Epithelial cell of proximal tubule (primary cell): ENCODE measurements around the gene RIPOR3. TPM values are rescaled to one million over a fixed set of nuclear protein-coding genes. Genes with fewer than 3 reads are reported as not detected.
"Not testable (repeated sequence)": the region's sequence is repeated elsewhere in the genome, so short reads cannot be mapped to it uniquely, and the experiment has no call there.

Source experiments
- DNase-seq: peaks from one replicate; pipeline ENCODE4 v3.0.0-alpha.2; 2011; ENCODE audit warnings: low read depth
- H3K4me3 ChIP-seq: 2 replicates; pipeline ENCODE4 v1.5.1; 2011; ENCODE audit warnings: low read depth, mild to moderate bottlenecking, low read length
- total RNA-seq: library from RNA; depleted of rRNA; stranded (reverse); fragments of >200 nt; gene quantifications from 2 replicates; pipeline ENCODE4 v1.2.3, GENCODE V29; 2015
- TF ChIP-seq, protein P1 (sequence below): conservative IDR thresholded peaks from 2 replicates; pipeline ENCODE4 v1.5.1; 2012; ENCODE audit warnings: low read depth, mild to moderate bottlenecking, low read length

Gene RIPOR3
- total RNA-seq, 1 donor from 2014 or later = 1.8 TPM

DNA sequence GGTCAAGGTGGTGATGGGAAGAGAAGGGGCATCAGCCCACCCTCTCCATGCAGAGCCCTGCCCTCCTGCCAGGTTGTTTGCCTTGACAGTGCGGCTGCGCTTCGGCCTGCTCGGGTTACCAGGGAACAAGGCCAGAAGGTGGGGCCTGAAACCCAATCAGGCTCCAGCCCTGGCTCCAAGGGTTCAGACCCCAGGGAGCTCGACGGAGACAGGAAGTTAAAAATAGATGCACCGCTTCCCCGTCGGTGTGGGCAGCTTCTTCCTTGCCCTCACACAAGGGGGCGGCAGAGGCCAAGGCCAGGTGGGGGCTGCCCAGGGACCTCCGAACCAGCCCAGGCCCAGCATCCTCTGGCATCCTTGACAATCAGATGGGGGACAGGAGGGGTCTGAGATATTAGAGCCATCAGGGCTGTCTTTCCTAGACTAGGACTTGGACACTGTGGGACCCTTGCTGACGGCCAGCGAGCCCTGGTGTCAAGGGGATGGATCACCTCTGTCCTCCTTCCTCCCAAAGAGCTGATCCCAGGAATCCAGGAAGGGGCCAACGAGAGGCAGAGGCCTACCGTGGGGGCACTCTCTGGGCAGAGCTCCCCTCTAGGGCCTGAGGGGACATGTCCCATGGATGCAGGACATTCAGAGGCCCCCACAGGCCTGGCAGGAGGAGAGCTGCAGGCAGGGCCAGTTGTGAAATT, 65.2 kb downstream of the RIPOR3 start:
- no peak overlapping the region for H3K4me3 ChIP-seq
- TF ChIP-seq, protein P1, sequence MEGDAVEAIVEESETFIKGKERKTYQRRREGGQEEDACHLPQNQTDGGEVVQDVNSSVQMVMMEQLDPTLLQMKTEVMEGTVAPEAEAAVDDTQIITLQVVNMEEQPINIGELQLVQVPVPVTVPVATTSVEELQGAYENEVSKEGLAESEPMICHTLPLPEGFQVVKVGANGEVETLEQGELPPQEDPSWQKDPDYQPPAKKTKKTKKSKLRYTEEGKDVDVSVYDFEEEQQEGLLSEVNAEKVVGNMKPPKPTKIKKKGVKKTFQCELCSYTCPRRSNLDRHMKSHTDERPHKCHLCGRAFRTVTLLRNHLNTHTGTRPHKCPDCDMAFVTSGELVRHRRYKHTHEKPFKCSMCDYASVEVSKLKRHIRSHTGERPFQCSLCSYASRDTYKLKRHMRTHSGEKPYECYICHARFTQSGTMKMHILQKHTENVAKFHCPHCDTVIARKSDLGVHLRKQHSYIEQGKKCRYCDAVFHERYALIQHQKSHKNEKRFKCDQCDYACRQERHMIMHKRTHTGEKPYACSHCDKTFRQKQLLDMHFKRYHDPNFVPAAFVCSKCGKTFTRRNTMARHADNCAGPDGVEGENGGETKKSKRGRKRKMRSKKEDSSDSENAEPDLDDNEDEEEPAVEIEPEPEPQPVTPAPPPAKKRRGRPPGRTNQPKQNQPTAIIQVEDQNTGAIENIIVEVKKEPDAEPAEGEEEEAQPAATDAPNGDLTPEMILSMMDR = peak; percentile 63
- no peak for DNase-seq

- no peak overlapping the region for H3K4me3 ChIP-seq
- DNase-seq = no peak
- TF ChIP-seq, protein P1 = no peak
Measured at GRCh38 chr20:50624351-50625016, 66.9 kb downstream of the RIPOR3 start.

DNA sequence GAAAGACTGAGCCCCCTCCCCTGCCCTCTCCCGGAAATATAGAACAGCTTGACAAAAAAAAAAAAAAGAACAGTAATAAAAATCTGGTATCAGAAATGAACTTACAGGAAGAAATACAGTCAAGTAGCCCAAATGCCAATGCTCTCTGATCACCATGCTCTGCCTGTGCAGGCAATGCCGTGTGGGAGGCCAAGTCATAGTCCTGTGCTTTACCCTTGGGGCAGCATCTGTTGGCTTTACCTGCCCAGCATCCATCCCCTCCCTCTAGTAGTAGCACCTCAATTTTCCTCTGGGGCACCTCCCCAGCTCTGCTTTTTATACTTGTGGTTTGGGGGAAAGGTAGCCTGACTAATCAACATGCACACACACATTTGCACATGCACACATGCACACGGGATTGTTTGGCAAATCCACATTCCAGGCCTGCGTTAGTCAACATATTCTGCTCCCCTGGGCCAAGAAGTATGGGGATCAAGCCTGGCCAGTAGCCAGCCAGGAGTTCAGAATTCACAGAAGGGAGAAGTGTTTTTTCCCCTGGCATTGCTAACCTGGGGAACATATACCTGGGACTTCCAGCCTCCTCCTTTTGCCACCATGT, 70.2 kb downstream of the RIPOR3 start:
- TF ChIP-seq, protein P1 = no peak
- DNase-seq = no peak
- H3K4me3 ChIP-seq = no peak overlapping the region

- H3K4me3 ChIP-seq, DNase-seq: not testable (repeated sequence)
Measured at GRCh38 chr20:50620459-50620858, 70.9 kb downstream of the RIPOR3 start.

GRCh38 chr20:50618537-50618936, 72.8 kb downstream of the RIPOR3 start:
- no peak for DNase-seq
- TF ChIP-seq, protein P1 = no peak
- H3K4me3 ChIP-seq = no peak overlapping the region

- no peak for DNase-seq
- TF ChIP-seq, protein P1 = no peak
- no peak overlapping the region for H3K4me3 ChIP-seq
Measured at GRCh38 chr20:50617022-50617421, 74.3 kb downstream of the RIPOR3 start.

- TF ChIP-seq, protein P1 = no peak
- no peak overlapping the region for H3K4me3 ChIP-seq
- no peak for DNase-seq
Measured at GRCh38 chr20:50615407-50615806, 75.9 kb downstream of the RIPOR3 start.
